GM18868 (cell line): ENCODE measurements around the gene LTB.
A peak's percentile ranks its signal among the peaks of the same experiment; 100 is the strongest.
"Not testable (repeated sequence)": the region's sequence is repeated elsewhere in the genome, so short reads cannot be mapped to it uniquely, and the experiment has no call there.

Source experiments
- ATAC-seq: cut with Tn5 transposase; IDR thresholded peaks from one replicate; pipeline ENCODE4 v1.9.1; 2021; ENCODE audit warnings: mild to moderate bottlenecking, moderate library complexity; ENCODE audit not compliant: unreplicated experiment

Gene LTB

GRCh38 chr6:31556307-31556706 lies 25.9 kb downstream of the LTB start:
- no peak for ATAC-seq

DNA sequence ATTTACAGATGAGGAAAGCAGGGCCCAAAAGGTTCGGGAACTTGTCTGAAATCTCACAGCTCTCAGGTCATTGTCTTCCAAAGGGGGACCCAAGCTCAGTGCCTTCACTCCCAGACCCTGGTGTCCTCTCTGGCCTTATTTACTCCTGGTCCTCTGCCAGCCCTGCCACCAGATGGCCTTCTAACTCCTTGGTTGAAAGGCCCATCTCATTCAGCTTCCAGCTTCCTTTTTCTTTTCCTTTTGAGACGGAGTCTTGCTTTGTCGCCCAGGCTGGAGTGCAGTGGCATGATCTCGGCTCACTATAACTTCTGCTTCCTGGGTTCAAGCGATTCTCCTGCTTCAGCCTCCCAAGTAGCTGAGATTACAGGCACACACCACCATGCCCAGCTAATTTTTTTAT lies 30.9 kb downstream of the LTB start:
- ATAC-seq, result not testable (repeated sequence)

- ATAC-seq, result no peak
These were observed 33.7 kb downstream of the LTB start for GRCh38 chr6:31548544-31548873.

- ATAC-seq, result no peak
These were observed 34.3 kb downstream of the LTB start for GRCh38 chr6:31547727-31548543.

DNA sequence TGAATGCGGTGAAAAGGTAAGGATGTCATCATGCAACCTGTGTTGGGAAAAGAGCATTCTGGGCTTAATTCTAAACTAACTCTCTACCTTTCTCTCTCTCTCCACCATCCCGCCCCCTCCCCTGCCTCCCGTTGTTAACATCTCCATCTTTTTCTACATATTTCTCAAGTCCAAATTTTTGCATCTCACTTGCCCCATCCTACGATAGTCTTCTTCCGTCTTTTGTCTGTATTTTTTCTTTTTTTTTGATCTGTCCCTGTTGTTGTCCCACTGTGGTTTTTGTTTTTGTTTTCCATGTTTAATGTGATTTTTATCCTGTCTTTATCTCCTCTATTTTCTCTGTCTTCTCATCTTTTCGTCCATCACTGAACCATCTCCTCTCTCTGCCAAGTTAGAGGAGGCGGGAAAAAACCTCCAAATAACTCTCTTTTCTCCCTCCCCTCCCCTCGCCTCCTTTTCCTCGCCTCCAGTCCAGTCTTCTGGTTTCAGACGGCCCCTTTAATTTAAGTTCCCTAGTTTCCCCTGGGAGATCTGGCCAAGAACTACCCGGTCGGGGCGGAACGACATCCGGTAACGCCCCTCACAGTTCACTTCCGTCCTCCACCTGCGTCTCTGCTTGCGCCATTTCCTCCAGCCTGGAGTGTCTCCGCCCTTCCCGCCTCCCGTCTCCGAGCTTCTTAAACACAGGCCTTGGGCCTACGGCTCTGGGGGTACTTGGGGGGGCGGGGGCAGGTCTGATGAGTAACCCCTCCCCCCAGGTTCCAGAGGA lies 35.1 kb downstream of the LTB start, which contains the start of gene NFKBIL1:
Gene NFKBIL1, plus strand, starts transcription at position 651 of the 769 bp plus-strand sequence. Its CDS starts 87 bp downstream, at position 738.
- peak; percentile 58 for ATAC-seq

DNA sequence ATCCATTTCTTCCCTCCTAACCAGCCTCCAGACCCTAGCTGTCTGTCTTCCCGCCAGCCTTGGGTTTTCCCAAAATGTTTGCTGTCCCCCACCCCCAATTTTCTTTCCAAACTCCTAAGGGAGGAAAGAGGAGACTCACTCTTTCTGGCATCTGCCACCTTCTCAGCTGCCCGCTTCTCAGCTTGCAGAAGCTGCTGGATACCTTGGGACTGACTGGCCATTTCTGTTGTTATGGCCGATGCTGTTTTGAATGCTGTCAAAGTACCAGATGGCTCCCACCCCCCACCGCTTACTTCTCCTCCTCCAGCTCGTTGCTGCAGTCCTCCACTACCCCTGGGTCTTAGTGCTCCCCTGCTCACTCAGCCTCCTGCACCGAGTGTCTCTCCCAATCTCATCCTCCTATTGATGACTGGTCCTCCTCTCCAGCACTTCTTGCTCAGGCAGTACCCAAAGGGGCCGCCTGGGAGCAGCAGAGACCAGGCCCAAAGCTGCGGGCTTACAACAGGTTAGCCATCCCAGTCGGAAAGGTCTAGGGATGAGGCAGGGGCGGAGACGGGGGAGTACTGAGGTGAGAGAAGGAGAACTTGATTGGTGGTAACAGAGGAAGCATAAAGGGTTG lies 35.8 kb downstream of the LTB start, which contains the start of gene ATP6V1G2:
Gene ATP6V1G2, minus strand, starts transcription at position 270 of the 619 bp plus-strand sequence. Its CDS starts 49 bp downstream, at position 221.
- peak; percentile 53 for ATAC-seq

GRCh38 chr6:31545291-31545690 lies 36.9 kb downstream of the LTB start:
- no peak for ATAC-seq

DNA sequence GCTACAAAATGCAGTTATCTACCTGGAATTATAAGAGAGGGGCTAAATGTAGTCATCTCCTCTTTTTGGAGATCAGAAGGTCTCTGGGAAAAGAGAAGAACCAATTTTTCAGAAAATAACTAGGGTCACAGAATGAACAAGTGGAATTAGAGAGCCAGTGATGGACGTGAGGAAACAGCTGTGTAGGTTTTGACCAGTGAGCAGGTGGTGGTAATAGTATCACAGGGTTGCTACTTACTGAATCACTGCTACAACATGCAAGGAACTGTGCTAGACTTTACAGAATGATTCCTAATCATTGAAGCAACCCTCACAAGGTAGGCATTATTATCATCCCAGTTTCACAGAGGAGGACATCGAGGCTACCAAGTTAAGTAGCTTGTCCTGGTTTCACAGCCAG lies 37.5 kb downstream of the LTB start:
- no peak for ATAC-seq

GRCh38 chr6:31543639-31544038 lies 38.6 kb downstream of the LTB start:
- ATAC-seq, result no peak

- peak; percentile 63 for ATAC-seq
These were observed 40.3 kb downstream of the LTB start, which contains the start of gene DDX39B for GRCh38 chr6:31541658-31542521. Gene DDX39B, minus strand, starts transcription at chr6:31542003. Its CDS starts 1,471 bp downstream, at chr6:31540532.

GRCh38 chr6:31541059-31541657 lies 41.1 kb downstream of the LTB start:
- ATAC-seq, result no peak

DNA sequence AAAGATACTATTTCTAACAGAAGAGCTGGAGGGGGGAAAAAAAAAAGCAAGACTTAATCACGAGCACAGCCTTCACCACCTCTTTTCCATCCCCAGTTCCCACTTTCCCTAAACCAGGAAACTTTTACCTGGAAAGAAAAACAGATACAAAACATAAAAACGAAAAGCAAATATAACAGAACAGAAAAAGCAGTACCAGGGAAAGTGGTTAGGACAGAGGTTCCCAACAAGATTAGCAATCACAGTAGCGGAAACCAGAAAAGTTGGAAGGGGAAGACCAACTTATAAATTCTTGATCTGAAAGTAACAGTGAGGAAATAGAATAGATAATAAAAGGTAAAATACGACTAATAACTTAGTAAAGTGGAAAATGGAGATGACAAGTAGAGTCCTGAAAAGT lies 41.6 kb downstream of the LTB start:
- ATAC-seq, result no peak

- ATAC-seq, result no peak
These were observed 43.3 kb downstream of the LTB start for GRCh38 chr6:31538805-31539400.

GRCh38 chr6:31535538-31536324 lies 46.5 kb downstream of the LTB start:
- ATAC-seq, result no peak

- ATAC-seq, result no peak
These were observed 47.6 kb downstream of the LTB start for GRCh38 chr6:31534521-31535040.

DNA sequence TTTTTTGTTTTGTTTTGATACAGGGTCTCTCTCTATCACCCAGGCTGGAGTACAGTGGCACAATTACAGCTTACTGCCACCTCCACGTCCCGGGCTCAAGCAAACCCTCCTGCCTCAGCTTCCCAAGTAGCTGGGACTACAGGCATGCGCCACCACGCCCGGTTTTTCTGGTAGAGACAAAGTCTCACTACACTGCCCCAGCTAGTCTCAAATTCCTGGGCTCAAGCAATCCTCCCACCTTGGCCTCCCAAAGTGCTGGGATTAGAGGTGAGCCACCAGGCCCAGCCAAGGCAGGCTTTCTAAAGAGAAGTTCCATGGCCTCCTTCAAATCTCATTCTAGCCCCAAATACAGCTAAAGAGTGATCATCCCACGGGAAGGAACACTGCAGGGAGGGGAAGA lies 48.2 kb downstream of the LTB start:
- ATAC-seq, result no peak

- no peak for ATAC-seq
These were observed 48.8 kb downstream of the LTB start for GRCh38 chr6:31533455-31533841.

- no peak for ATAC-seq
These were observed 49.4 kb downstream of the LTB start for GRCh38 chr6:31532644-31533454.
